Duodenal mucosa (tissue), 2 donors: ENCODE results near the gene UBFD1.
"Not testable (repeated sequence)": the region's sequence is repeated elsewhere in the genome, so short reads cannot be mapped to it uniquely, and the experiment has no call there.

Experiments
- H3K27ac ChIP-seq: one replicate; pipeline ENCODE4 v1.7.0; 2013; ENCODE audit warnings: low read depth, low read length
- H3K27me3 ChIP-seq, 2 donors: one replicate each; pipeline ENCODE4 v1.7.0; 2013; ENCODE audit warnings: low read length in 2 of 2, control low read depth in 1 of 2; ENCODE audit not compliant: insufficient read depth in 2 of 2, control insufficient read depth in 1 of 2
- H3K36me3 ChIP-seq, 2 donors: one replicate each; pipeline ENCODE4 v1.7.0; 2013; ENCODE audit warnings: low read length in 2 of 2, control low read depth in 1 of 2; ENCODE audit not compliant: insufficient read depth in 2 of 2, control insufficient read depth in 1 of 2
- H3K4me1 ChIP-seq, 2 donors: one replicate each; pipeline ENCODE4 v1.7.0; 2013; ENCODE audit warnings: low read length in 2 of 2, control low read depth in 1 of 2; ENCODE audit not compliant: insufficient read depth in 2 of 2, control insufficient read depth in 1 of 2
- H3K4me3 ChIP-seq, 2 donors: one replicate each; pipeline ENCODE4 v1.7.0; 2013; ENCODE audit warnings: low read length in 2 of 2, low read depth in 1 of 2
- H3K9ac ChIP-seq, 2 donors: one replicate each; pipeline ENCODE4 v1.7.0; 2013; ENCODE audit warnings: low read length in 2 of 2, low read depth in 1 of 2
- H3K9me3 ChIP-seq, 2 donors: one replicate each; pipeline ENCODE4 v1.7.0; 2013; ENCODE audit warnings: low read length in 2 of 2, control low read depth in 1 of 2; ENCODE audit not compliant: control insufficient read depth in 1 of 2

Gene UBFD1

GRCh38 chr16:23597003-23597756, 39.7 kb downstream of the UBFD1 start:
- Histone ChIP-seq H3K27me3 (no peaks in the 10 kb centered on the region), H3K4me1 (peaks cover 0 to 13% of the 10 kb centered on the region in 2 donors), H3K9ac (no peak overlapping the region), H3K9me3 (no peaks in the 10 kb centered on the region), H3K36me3 (peaks cover 0 to 29% of the 10 kb centered on the region in 2 donors), H3K4me3 (no peak overlapping the region), H3K27ac (no peak overlapping the region)

- Histone ChIP-seq H3K4me1 (no peaks in the 10 kb centered on the region), H3K27ac (no peak overlapping the region), H3K27me3 (no peaks in the 10 kb centered on the region), H3K9me3 (no peaks in the 10 kb centered on the region), H3K36me3 (peaks cover 3 to 42% of the 10 kb centered on the region in 2 donors), H3K4me3 (no peak overlapping the region), H3K9ac (no peak overlapping the region)
Observed at GRCh38 chr16:23607726-23608125, 50.2 kb downstream of the UBFD1 start.

- Histone ChIP-seq H3K4me3 (no peak overlapping the region), H3K9me3 (no peaks in the 10 kb centered on the region), H3K9ac (no peak overlapping the region), H3K36me3 (peaks cover 3 to 41% of the 10 kb centered on the region in 2 donors), H3K27me3 (no peaks in the 10 kb centered on the region), H3K4me1 (no peaks in the 10 kb centered on the region), H3K27ac (no peak overlapping the region)
Observed at GRCh38 chr16:23608194-23608593, 50.7 kb downstream of the UBFD1 start.

GRCh38 chr16:23609929-23610328, 52.4 kb downstream of the UBFD1 start:
- Histone ChIP-seq H3K27ac (no peak overlapping the region), H3K9ac (no peak overlapping the region), H3K9me3 (no peaks in the 10 kb centered on the region), H3K4me3 (no peak overlapping the region), H3K4me1 (no peaks in the 10 kb centered on the region), H3K27me3 (no peaks in the 10 kb centered on the region), H3K36me3 (peaks cover 11 to 35% of the 10 kb centered on the region in 2 donors)

- H3K9ac ChIP-seq, H3K27ac ChIP-seq, H3K27me3 ChIP-seq, H3K9me3 ChIP-seq, H3K4me3 ChIP-seq, H3K4me1 ChIP-seq: not testable (repeated sequence)
- H3K36me3 ChIP-seq, result peaks cover 11 to 38% of the 10 kb centered on the region in 2 donors
Observed at GRCh38 chr16:23610905-23611304, 53.4 kb downstream of the UBFD1 start.

GRCh38 chr16:23611936-23612335, 54.4 kb downstream of the UBFD1 start:
- H3K4me3 ChIP-seq, result no peak overlapping the region
- H3K36me3 ChIP-seq, result peaks cover 11 to 37% of the 10 kb centered on the region in 2 donors
- no peaks in the 10 kb centered on the region for H3K4me1 ChIP-seq
- no peak overlapping the region for H3K9ac ChIP-seq
- no peaks in the 10 kb centered on the region for H3K9me3 ChIP-seq
- no peaks in the 10 kb centered on the region for H3K27me3 ChIP-seq
- no peak overlapping the region for H3K27ac ChIP-seq

- Histone ChIP-seq H3K36me3 (peaks cover 17 to 49% of the 10 kb centered on the region in 2 donors), H3K9me3 (no peaks in the 10 kb centered on the region), H3K27ac (no peak overlapping the region), H3K4me1 (no peaks in the 10 kb centered on the region), H3K9ac (no peak overlapping the region), H3K4me3 (no peak overlapping the region), H3K27me3 (no peaks in the 10 kb centered on the region)
Observed at GRCh38 chr16:23615805-23616204, 58.3 kb downstream of the UBFD1 start.
